Cardiac fibroblast (primary cell): ENCODE results near the gene C6orf163.

Experiments used
- DNase-seq, 2 donors: peaks; one replicate each; pipeline versions ENCODE4 v3.0.0 to v3.0.0-alpha.2; 2010; ENCODE audit warnings: low read depth in 2 of 2
- H3K4me3 ChIP-seq, 2 donors: replicated peaks in 1 of 2; 1 replicate in 1 of 2; 2 replicates in 1 of 2; pipeline ENCODE4 v1.5.1; 2011; ENCODE audit warnings: low read depth in 2 of 2, low read length in 2 of 2, mild to moderate bottlenecking in 2 of 2, moderate library complexity in 1 of 2
- CTCF ChIP-seq: IDR thresholded peaks from one replicate; pipeline ENCODE4 v1.5.1; 2011; ENCODE audit warnings: low read depth, mild to moderate bottlenecking, low read length, inconsistent platforms

C6orf163 gene

GRCh38 chr6:87340230-87340629, 4.4 kb upstream of the C6orf163 start:
- DNase-seq, result no peak
- H3K4me3 ChIP-seq, result no peak overlapping the region
- no peak for TF ChIP-seq CTCF

GRCh38 chr6:87341158-87341557, 3.5 kb upstream of the C6orf163 start:
- no peak for TF ChIP-seq CTCF
- DNase-seq, result no peak
- no peak overlapping the region for H3K4me3 ChIP-seq

- DNase-seq, result no peak
Measured at GRCh38 chr6:87341899-87342298, 2.7 kb upstream of the C6orf163 start.

GRCh38 chr6:87342829-87343228, 1.8 kb upstream of the C6orf163 start:
- H3K4me3 ChIP-seq, result no peak overlapping the region
- no peak for DNase-seq
- TF ChIP-seq CTCF, result no peak

More at GRCh38 chr6:87341899-87342298, 2.7 kb upstream of the C6orf163 start:
- no peak for TF ChIP-seq CTCF
- H3K4me3 ChIP-seq, result no peak overlapping the region

- no peak overlapping the region for H3K4me3 ChIP-seq
- no peak for TF ChIP-seq CTCF
- DNase-seq, result no peak
Measured at GRCh38 chr6:87346700-87347099, 2.1 kb downstream of the C6orf163 start.

- TF ChIP-seq CTCF, result no peak
- no peak overlapping the region for H3K4me3 ChIP-seq
- DNase-seq, result no peak
Measured at GRCh38 chr6:87349896-87350295, 5.3 kb downstream of the C6orf163 start.

- DNase-seq, result peak in 1 of 2 donors; percentile 44
- TF ChIP-seq CTCF, result no peak
- no peak overlapping the region for H3K4me3 ChIP-seq
Measured at GRCh38 chr6:87350516-87350915, 5.9 kb downstream of the C6orf163 start.
